HG02884 (cell line): Measurements from ENCODE around the gene GCNT1.
"Not testable (repeated sequence)": the region's sequence is repeated elsewhere in the genome, so short reads cannot be mapped to it uniquely, and the experiment has no call there.

Experiments
- ATAC-seq: cut with Tn5 transposase; IDR thresholded peaks from one replicate; pipeline ENCODE4 v1.9.1; 2021; ENCODE audit warnings: mild to moderate bottlenecking, moderate library complexity; ENCODE audit not compliant: unreplicated experiment

Gene GCNT1

GRCh38 chr9:76458903-76459693 is at the start of gene GCNT1:
Gene GCNT1, plus strand, starts transcription at chr9:76459182. Its CDS starts 43,200 bp downstream, at chr9:76502382.
- peak; percentile 79 for ATAC-seq

- ATAC-seq: no peak
Observed at GRCh38 chr9:76412638-76413037, 46.3 kb upstream of the GCNT1 start.

- ATAC-seq: no peak
Observed at GRCh38 chr9:76413658-76414057, 45.3 kb upstream of the GCNT1 start.

GRCh38 chr9:76414661-76415060 is 44.3 kb upstream of the GCNT1 start:
- ATAC-seq: peak; percentile 63

GRCh38 chr9:76415154-76415553 is 43.8 kb upstream of the GCNT1 start:
- no peak for ATAC-seq

- ATAC-seq: no peak
Observed at GRCh38 chr9:76415731-76416130, 43.3 kb upstream of the GCNT1 start.

GRCh38 chr9:76417394-76417793 is 41.6 kb upstream of the GCNT1 start:
- ATAC-seq: no peak

GRCh38 chr9:76419782-76420380 is 39.1 kb upstream of the GCNT1 start:
- ATAC-seq: no peak

- ATAC-seq: no peak
Observed at GRCh38 chr9:76423216-76424177, 35.5 kb upstream of the GCNT1 start.

- ATAC-seq: no peak
Observed at GRCh38 chr9:76424491-76424890, 34.5 kb upstream of the GCNT1 start.

GRCh38 chr9:76425677-76426453 is 33.1 kb upstream of the GCNT1 start:
- no peak for ATAC-seq

GRCh38 chr9:76426807-76427419 is 32.1 kb upstream of the GCNT1 start:
- ATAC-seq: no peak

GRCh38 chr9:76431601-76432000 is 27.4 kb upstream of the GCNT1 start:
- no peak for ATAC-seq

GRCh38 chr9:76433406-76433805 is 25.6 kb upstream of the GCNT1 start:
- no peak for ATAC-seq

- ATAC-seq: no peak
Observed at GRCh38 chr9:76433836-76434235, 25.1 kb upstream of the GCNT1 start.

GRCh38 chr9:76434897-76435296 is 24.1 kb upstream of the GCNT1 start:
- not testable (repeated sequence) for ATAC-seq

GRCh38 chr9:76437017-76437699 is 21.8 kb upstream of the GCNT1 start:
- not testable (repeated sequence) for ATAC-seq

- ATAC-seq: peak; percentile 71
Observed at GRCh38 chr9:76438841-76439588, 20.0 kb upstream of the GCNT1 start.
